SK-N-SH (cell line): ENCODE data around the gene CCN6. TPM values are rescaled to one million over a fixed set of nuclear protein-coding genes. Genes with fewer than 3 reads are reported as not detected.

Experiments
- CTCF ChIA-PET: fragments of 300-600, 350-600 bp; formaldehyde crosslinking; extraction: SDS; loops from one replicate; lab custom pipeline; 2021; lab: Yijun Ruan, JAX
- POLR2A ChIA-PET: fragments of 350-600 bp; sonication (Branson Sonifier 250); formaldehyde crosslinking; extraction: SDS; loops from one replicate; lab custom pipeline; 2020; ENCODE audit warnings: antibody characterized with exemption, inconsistent platforms; lab: Yijun Ruan, JAX
- DNase-seq: peaks from one replicate; pipeline ENCODE4 v3.0.0; 2012
- H2AFZ ChIP-seq: fragments of 200-600 bp; sonication (generic); 2 replicates; pipeline ENCODE4 v1.8.1; 2016; ENCODE audit warnings: antibody characterized with exemption, mild to moderate bottlenecking, low read depth
- H3F3A ChIP-seq: fragments of 200-600 bp; sonication (generic); replicated peaks from 2 replicates; pipeline ENCODE3; 2016; ENCODE audit warnings: antibody characterized with exemption, mild to moderate bottlenecking; ENCODE audit not compliant: insufficient read depth
- H3K27ac ChIP-seq, 2 experiments: fragments of 200-500 bp in 1 of 2; fragments of 200-600 bp in 1 of 2; sonication (Bioruptor generic) in 1 of 2; sonication (generic), shearing (Covaris generic) in 1 of 2; 2 replicates each; pipeline versions ENCODE4 v1.5.1 to v1.6.1; 2014 to 2016; ENCODE audit warnings: low read depth in 2 of 2, inconsistent platforms in 1 of 2, low read length in 1 of 2, mild to moderate bottlenecking in 1 of 2, mixed read lengths in 1 of 2
- H3K27me3 ChIP-seq: fragments of 200-600 bp; sonication (generic), shearing (Covaris generic); 2 replicates; pipeline ENCODE4 v1.6.1; 2016; ENCODE audit warnings: mixed run types; ENCODE audit not compliant: insufficient read depth
- H3K36me3 ChIP-seq, 2 experiments: fragments of 200-500 bp in 1 of 2; fragments of 200-600 bp in 1 of 2; sonication (Bioruptor generic) in 1 of 2; sonication (generic) in 1 of 2; replicated peaks in 1 of 2; 2 replicates each; pipeline versions ENCODE3 to v1.5.1; 2014 to 2016; ENCODE audit warnings: low read length in 1 of 2, mild to moderate bottlenecking in 1 of 2; ENCODE audit not compliant: insufficient read depth in 2 of 2, control insufficient read depth in 1 of 2
- H3K4me1 ChIP-seq, 2 experiments: fragments of 200-500 bp in 1 of 2; fragments of 200-600 bp in 1 of 2; sonication (Bioruptor generic) in 1 of 2; sonication (generic), shearing (Covaris generic) in 1 of 2; 2 replicates each; pipeline versions ENCODE4 v1.5.1 to v1.6.1; 2014 to 2016; ENCODE audit warnings: low read depth in 1 of 2, low read length in 1 of 2, mixed run types in 1 of 2; ENCODE audit not compliant: insufficient read depth in 2 of 2, control insufficient read depth in 1 of 2
- H3K4me2 ChIP-seq: fragments of 200-600 bp; sonication (generic), shearing (Covaris generic); 2 replicates; pipeline ENCODE4 v1.6.1; 2017; ENCODE audit warnings: mixed run types
- H3K4me3 ChIP-seq, 2 experiments: fragments of 200-500 bp in 1 of 2; fragments of 200-600 bp in 1 of 2; sonication (Bioruptor generic) in 1 of 2; sonication (generic), shearing (Covaris generic) in 1 of 2; 2 replicates each; pipeline versions ENCODE4 v1.5.1 to v1.8.1; 2014 to 2016; ENCODE audit warnings: low read depth in 2 of 2, inconsistent platforms in 1 of 2, low read length in 1 of 2, mild to moderate bottlenecking in 1 of 2, mixed read lengths in 1 of 2, moderate library complexity in 1 of 2
- H3K79me2 ChIP-seq: fragments of 200-600 bp; sonication (generic); 2 replicates; pipeline ENCODE4 v1.8.1; 2017; ENCODE audit warnings: mild to moderate bottlenecking; ENCODE audit not compliant: insufficient read depth
- H3K9ac ChIP-seq: fragments of 200-600 bp; sonication (generic); 2 replicates; pipeline ENCODE4 v1.6.1; 2017; ENCODE audit warnings: mixed run types
- H3K9me2 ChIP-seq: fragments of 200-600 bp; sonication (generic); 2 replicates; pipeline ENCODE4 v1.6.1; 2017; ENCODE audit warnings: mixed run types
- H3K9me3 ChIP-seq: fragments of 200-600 bp; sonication (generic); 2 replicates; pipeline ENCODE4 v1.6.1; 2017; ENCODE audit warnings: mixed run types, mild to moderate bottlenecking, moderate library complexity
- H4K20me1 ChIP-seq: fragments of 200-600 bp; sonication (generic); 2 replicates; pipeline ENCODE4 v1.6.1; 2017; ENCODE audit warnings: mild to moderate bottlenecking, mixed run types; ENCODE audit not compliant: insufficient read depth
- CHD2 ChIP-seq: fragments of 150-350 bp; IDR thresholded peaks from 2 replicates; pipeline ENCODE4 v1.6.1; 2018; ENCODE audit warnings: low read length; ENCODE audit not compliant: partially characterized antibody
- ELF1 ChIP-seq: IDR thresholded peaks from 2 replicates; pipeline ENCODE4 v1.4.0; 2012
- EP300 ChIP-seq, 2 experiments: IDR thresholded peaks; 2 replicates each; pipeline versions ENCODE4 v1.4.0 to v1.6.1; 2012; ENCODE audit warnings: borderline replicate concordance in 1 of 2, low read depth in 1 of 2, low read length in 1 of 2
- GATA2 ChIP-seq: sonication (generic); formaldehyde crosslinking; IDR thresholded peaks from 2 replicates; pipeline ENCODE4 v1.5.0; 2020; ENCODE audit warnings: mild to moderate bottlenecking, missing genetic modification reagents
- NRF1 ChIP-seq: IDR thresholded peaks from 2 replicates; pipeline ENCODE4 v1.6.1; 2012; ENCODE audit warnings: low read depth, mild to moderate bottlenecking, low read length
- POLR2AphosphoS5 ChIP-seq: IDR thresholded peaks from 2 replicates; pipeline ENCODE4 v1.6.1; 2012; ENCODE audit warnings: low read depth, low read length
- RFX5 ChIP-seq: IDR thresholded peaks from 2 replicates; pipeline ENCODE4 v1.6.1; 2012; ENCODE audit warnings: mild to moderate bottlenecking, improper control_type of control experiment, low read length
- SMC3 ChIP-seq: IDR thresholded peaks from 2 replicates; pipeline ENCODE4 v1.6.1; 2012; ENCODE audit warnings: low read depth, low read length, improper control_type of control experiment
- TCF12 ChIP-seq: IDR thresholded peaks from 2 replicates; pipeline ENCODE4 v1.4.0; 2012
- TEAD4 ChIP-seq: IDR thresholded peaks from 2 replicates; pipeline ENCODE4 v1.4.0; 2012; ENCODE audit warnings: mild to moderate bottlenecking, borderline replicate concordance; ENCODE audit not compliant: insufficient read depth
- WGBS: methylation state at CpG from one replicate; pipeline ENCODE4 v1.1.6; 2017; ENCODE audit warnings: low lambda C conversion rate; 5-methylcytosine and 5-hydroxymethylcytosine counted together
- polyA plus RNA-seq, 3 experiments: library from polyadenylated mRNA; depleted of rRNA; stranded (reverse); fragments of >200 nt; gene quantifications; 2 replicates each; pipeline ENCODE4 v1.2.3, GENCODE V29; 2012
- TF ChIP-seq, protein P1 (sequence below): IDR thresholded peaks from 2 replicates; pipeline ENCODE4 v1.4.0; 2012; ENCODE audit warnings: low read depth, borderline replicate concordance
- TF ChIP-seq, protein P2 (sequence below): fragments of 200-600 bp; sonication (generic); IDR thresholded peaks from 2 replicates; pipeline ENCODE4 v1.6.1; 2017; ENCODE audit warnings: antibody characterized with exemption, mild to moderate bottlenecking, moderate library complexity
- TF ChIP-seq, protein P3 (sequence below): IDR thresholded peaks from 2 replicates; pipeline ENCODE4; 2012

CCN6 gene
- polyA plus RNA-seq, 1 of the 3 experiments (the other 2 are of a cell fraction), result not detected

DNA sequence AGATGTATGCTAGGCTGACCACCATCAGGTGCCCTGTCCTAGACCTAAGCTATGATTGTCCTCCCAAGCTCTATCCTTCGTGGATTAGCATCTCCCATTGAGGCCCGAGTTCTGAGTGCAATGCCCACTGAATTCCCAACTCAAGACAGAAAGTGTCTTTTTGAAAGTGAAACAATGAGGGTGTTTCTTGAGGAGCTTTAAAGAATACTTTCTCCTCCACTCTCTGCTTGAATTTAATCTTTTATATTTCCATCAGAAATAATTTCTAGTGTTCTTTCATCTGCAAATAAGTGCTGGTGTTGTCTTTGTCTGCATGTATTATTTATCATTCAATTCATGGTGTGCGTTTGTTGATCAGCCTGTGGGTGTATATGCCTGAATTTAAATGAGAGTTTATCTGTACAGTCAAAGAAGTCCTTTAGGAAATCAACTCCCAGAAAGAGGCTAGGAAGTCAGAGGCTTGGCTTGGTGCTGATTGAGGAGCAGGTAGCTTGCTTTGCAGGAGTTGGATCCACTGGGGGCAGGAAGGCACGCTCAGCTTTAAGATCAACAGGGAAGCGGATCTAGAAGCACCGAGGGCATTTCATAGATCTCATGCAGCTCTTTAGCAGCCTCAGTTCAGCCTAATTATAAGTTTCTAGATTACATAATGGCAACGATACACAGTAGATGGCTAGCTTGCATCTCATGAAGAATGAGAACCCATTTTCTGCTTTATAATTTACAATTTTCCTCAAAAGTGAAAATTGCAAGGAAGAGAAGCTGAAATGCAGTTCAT lies 36.0 kb upstream of the CCN6 start:
- Histone ChIP-seq H3K27me3 (no peaks in the 10 kb centered on the region), H3K4me1 (peaks cover 0 to 26% of the 10 kb centered on the region in 2 experiments; a peak in 2 of 4 replicates), H3K9me3 (no peaks in the 10 kb centered on the region), H4K20me1 (no peaks in the 10 kb centered on the region), H3F3A (peaks cover 5% of the 10 kb centered on the region), H3K27ac (no peak overlapping the region), H2AFZ (no peak overlapping the region), H3K9me2 (no peaks in the 10 kb centered on the region), H3K79me2 (no peaks in the 10 kb centered on the region), H3K4me2 (no peak overlapping the region), H3K9ac (no peak overlapping the region), H3K36me3 (no peaks in the 10 kb centered on the region), H3K4me3 (no peak overlapping the region)
- DNase-seq, result no peak
- CTCF ChIA-PET, result interaction anchor here (0.8 to 3.2 kb wide), 10 partner anchors 9 to 759 kb away, joined by 3 to 20 read pairs (median 4); a partner anchor contains a TSS
- WGBS, result 91% methylated on average over 7 of the region's 7 CpGs
- TF ChIP-seq TCF12, result no peak
- TF ChIP-seq EP300 (IDR thresholded peaks at IDR 0.05; ENCODE audit: borderline replicate concordance in 1 of 2, low read depth in 1 of 2, low read length in 1 of 2), result no peak
- no peak for TF ChIP-seq NRF1
- TF ChIP-seq, protein P1, sequence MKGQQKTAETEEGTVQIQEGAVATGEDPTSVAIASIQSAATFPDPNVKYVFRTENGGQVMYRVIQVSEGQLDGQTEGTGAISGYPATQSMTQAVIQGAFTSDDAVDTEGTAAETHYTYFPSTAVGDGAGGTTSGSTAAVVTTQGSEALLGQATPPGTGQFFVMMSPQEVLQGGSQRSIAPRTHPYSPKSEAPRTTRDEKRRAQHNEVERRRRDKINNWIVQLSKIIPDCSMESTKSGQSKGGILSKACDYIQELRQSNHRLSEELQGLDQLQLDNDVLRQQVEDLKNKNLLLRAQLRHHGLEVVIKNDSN, result no peak
- no peak for TF ChIP-seq SMC3
- no peak for TF ChIP-seq GATA2
- no peak for TF ChIP-seq POLR2AphosphoS5
- TF ChIP-seq TEAD4, result no peak
- no peak for TF ChIP-seq RFX5
- TF ChIP-seq, protein P2, sequence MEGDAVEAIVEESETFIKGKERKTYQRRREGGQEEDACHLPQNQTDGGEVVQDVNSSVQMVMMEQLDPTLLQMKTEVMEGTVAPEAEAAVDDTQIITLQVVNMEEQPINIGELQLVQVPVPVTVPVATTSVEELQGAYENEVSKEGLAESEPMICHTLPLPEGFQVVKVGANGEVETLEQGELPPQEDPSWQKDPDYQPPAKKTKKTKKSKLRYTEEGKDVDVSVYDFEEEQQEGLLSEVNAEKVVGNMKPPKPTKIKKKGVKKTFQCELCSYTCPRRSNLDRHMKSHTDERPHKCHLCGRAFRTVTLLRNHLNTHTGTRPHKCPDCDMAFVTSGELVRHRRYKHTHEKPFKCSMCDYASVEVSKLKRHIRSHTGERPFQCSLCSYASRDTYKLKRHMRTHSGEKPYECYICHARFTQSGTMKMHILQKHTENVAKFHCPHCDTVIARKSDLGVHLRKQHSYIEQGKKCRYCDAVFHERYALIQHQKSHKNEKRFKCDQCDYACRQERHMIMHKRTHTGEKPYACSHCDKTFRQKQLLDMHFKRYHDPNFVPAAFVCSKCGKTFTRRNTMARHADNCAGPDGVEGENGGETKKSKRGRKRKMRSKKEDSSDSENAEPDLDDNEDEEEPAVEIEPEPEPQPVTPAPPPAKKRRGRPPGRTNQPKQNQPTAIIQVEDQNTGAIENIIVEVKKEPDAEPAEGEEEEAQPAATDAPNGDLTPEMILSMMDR, result no peak
- no peak for TF ChIP-seq ELF1
- TF ChIP-seq, protein P3, sequence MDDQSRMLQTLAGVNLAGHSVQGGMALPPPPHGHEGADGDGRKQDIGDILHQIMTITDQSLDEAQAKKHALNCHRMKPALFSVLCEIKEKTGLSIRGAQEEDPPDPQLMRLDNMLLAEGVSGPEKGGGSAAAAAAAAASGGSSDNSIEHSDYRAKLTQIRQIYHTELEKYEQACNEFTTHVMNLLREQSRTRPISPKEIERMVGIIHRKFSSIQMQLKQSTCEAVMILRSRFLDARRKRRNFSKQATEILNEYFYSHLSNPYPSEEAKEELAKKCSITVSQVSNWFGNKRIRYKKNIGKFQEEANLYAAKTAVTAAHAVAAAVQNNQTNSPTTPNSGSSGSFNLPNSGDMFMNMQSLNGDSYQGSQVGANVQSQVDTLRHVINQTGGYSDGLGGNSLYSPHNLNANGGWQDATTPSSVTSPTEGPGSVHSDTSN, result no peak
- TF ChIP-seq CHD2, result no peak
- POLR2A ChIA-PET, result no interaction called here
